Activated CD8-positive, alpha-beta memory T cell treated with anti-CD3 and anti-CD28 coated beads for 4 hours (primary cell): ENCODE data around the gene TULP4.

Experiments
- DNase-seq, 2 donors: peaks; one replicate each; pipeline ENCODE4 v3.0.0-alpha.2; 2020; ENCODE audit warnings: low read depth in 2 of 2

The TULP4 gene

GRCh38 chr6:158357570-158358216 lies 45.4 kb downstream of the TULP4 start:
- DNase-seq, result no peak

DNA sequence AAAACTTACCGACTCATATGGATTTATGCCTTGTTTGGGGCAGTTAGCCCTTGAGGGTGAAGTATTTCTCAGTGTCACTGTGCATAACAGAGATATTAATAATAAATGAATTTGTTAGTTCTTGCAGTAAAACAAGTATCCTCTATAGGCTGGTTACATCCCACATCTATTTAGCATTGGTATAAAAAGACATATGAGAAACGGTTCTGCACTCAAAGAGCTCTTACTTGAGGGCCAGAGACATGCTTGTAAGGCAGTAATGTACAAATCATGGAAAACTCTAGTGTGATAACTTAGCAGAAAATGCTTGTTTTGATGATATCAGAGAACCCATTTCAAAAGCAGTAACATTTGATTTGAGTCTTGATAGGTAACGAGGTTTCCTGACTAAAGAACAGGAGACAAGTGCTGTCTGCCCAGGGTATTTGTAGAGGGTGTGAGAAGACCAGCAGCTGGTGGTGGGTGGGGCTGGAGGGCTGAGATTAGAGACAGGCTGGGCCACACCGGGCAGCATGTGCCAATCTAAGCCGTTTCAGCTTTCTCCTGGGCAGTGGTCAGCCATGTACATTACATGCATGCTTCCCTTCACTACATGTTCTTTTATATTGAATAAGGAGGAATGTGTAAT lies 46.3 kb downstream of the TULP4 start:
- no peak for DNase-seq

- DNase-seq, result no peak
These were observed 48.8 kb downstream of the TULP4 start for GRCh38 chr6:158361068-158361467.

DNA sequence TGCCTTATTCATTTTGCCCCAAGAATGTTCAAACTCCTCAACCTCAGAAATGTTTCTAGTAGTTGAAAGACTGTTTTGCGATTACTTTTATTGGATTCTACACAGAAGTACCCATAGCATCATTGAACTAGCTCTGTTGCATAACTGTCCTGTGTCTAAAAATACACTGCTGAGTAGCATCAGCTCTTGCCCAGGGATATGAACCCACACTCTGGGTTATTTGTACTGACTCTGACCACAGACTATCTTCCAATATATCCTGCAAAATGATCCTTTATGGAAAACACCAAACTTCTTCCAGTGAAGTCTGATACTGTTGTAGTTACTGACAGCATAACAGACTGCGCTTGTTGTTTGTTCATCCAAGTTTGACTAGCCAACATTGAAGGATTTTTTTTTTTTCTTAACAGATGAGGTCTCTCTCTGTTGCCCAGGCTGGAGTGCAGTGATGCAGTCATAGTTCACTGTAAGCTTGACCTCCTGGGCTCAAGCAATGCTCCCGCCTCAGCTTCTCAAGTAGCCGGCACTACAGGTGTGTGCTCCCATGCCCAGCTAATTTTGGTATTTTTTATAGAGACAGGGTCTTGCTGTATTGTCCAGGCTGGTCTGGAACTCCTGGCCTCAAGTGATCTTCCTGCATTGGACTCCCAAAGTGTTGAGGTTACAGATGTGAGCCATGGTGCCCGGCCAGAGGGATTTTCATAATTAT lies 49.9 kb downstream of the TULP4 start:
- no peak for DNase-seq

DNA sequence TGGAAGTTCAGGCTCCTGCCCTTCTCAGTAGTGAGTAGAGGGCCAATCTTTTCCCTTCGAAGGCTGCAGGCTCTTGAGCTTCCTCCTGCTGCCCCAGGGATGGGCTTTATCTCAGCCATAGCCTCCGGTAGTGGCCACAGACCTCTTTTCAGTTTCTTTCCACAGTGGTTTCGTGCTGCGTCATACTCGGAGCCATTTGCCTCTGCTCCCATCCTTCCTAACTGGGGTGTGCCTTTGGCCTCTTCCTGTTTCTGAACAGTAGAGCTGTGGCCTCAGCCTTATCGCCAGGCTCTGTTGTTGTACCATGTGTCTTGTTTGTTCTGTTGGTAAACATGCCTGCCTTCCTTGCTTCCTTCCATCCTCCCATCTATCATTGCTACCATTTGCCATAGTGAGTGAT lies 54.1 kb downstream of the TULP4 start:
- no peak for DNase-seq

DNA sequence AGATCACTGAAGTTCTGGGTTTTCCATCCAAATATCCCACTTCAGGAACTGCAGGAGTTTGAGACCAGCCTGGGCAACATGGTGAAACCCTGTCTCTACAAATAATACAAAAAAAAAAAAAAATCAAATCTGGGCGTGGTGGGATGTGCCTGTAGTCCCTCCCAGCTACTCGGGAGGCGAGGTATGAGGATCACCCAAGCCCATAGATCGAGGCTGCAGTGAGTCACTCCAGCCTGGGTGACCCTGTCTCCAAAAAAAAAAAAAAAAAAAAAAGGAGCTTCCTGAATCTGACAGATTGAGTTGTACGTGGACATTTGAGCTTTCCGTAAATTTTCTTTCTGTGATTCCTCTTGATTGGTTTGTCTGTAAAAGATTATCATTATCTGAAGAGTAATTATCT lies 55.6 kb downstream of the TULP4 start:
- no peak for DNase-seq

- no peak for DNase-seq
These were observed 57.0 kb downstream of the TULP4 start for GRCh38 chr6:158369241-158369640.

GRCh38 chr6:158370805-158371204 lies 58.5 kb downstream of the TULP4 start:
- no peak for DNase-seq

DNA sequence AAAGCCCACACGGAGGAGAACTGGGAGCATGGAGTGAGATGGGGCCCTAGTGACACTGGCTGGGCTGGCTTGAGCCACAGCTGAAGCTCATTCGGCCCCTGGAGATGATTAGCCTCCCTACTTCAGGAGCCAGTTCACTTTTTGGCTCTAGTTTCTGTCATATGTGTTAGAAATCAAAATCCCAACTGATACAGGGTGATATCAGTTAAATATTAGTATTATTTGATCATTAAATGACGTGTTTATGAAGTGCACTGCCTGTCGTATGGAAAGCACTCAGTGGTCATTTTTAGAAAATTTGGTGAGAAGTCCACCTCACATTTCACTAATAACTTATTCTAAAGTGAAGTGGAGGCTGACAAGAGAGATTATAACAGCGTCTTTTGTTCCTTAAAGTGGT lies 59.0 kb downstream of the TULP4 start:
- no peak for DNase-seq

DNA sequence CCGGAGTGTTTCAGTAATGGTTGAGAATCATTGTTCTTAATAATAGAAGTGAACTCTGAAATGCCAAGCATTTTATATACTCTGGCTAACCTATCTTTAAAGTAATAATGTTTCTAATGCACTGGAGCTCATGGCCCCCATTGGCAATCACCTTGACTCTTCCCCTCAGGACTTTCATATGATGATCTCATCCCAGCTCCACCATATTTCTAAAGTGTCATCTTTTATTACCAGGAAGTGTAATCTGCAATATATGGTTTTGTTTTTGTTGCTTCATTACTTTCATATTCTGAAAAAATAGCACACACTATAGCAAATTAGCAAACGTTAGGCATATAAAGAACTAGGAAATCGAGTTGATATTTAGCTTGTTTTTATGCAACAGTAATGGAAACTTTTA lies 60.3 kb downstream of the TULP4 start:
- DNase-seq, result no peak

DNA sequence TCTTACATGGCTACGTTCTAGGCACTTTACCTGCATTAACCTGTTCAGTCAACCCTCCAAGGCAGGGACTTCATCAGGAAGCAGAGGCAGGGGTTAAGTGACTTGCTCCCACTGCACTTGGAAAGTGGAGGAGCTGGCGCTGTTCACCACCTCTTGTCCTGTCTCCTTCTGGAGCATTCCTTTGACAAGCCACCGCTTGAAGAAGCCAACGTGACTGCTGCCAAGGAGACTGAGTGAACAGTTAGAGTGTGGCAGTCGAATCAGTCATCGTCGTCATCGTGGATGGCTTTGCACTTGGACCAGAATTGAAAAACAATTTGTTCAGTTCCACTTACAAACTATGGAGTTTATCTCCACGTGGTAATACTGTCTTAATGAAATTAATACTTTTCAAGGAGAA lies 60.9 kb downstream of the TULP4 start:
- no peak for DNase-seq

DNA sequence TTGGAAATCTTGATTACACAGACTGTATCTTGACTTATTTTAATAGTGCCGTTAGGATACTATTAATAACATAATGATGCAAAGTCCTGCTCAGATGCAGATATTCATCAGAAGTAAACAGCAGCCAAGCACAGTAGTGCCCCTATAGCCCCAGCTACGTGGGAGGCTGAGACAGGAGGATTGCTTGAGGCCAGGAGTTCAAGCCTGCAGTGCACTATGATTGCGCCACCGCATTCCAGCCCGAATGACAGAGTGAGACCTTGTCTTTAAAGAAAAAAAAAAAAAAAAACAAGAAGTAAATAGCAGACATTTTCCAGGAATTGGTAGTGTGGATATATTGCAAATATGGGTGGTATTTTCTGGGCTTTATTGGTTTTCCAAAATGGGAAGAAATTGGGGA lies 61.8 kb downstream of the TULP4 start:
- no peak for DNase-seq

DNA sequence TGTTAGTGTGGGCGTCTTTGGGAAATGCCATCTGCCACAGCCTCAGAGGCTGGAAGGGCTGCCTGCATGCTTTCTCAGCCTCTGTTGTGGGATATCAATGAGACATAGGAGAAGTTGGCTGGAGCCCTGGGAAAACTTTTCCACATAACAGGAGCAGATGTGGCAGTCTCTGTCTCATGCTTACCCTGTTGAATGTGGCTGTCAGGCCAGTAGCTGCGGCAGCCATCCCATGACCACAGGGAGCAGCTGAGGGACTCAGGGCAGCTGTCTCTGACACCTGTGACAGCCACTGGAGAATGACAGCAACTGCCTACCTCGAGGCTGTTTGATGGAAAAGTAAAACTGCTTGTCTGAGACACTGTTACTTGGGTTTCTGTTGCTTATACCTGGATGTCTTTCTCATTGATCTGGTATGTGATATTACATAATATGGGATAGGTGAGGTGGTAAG lies 64.4 kb downstream of the TULP4 start:
- DNase-seq, result no peak

DNA sequence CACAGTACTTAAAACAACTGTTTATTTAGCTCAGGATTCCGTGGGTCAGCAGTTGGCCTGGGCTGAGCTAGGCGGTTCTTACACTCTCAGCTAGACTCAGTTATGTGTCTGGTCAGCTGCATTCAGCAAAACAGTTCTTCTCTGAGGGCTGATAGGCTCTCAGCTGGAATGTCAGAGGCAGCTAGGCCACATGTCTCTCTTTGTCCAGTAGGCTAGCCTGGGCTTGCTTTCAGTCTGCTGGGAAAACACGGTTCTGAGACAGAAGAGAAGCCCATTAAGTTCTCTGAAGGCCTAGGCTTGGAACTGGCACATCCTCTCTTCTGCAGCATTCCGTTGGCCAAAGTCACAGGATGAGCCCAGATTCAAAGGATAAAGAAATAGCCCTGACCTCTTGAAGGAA lies 65.6 kb downstream of the TULP4 start:
- DNase-seq, result no peak

GRCh38 chr6:158379336-158379735 lies 67.1 kb downstream of the TULP4 start:
- no peak for DNase-seq

DNA sequence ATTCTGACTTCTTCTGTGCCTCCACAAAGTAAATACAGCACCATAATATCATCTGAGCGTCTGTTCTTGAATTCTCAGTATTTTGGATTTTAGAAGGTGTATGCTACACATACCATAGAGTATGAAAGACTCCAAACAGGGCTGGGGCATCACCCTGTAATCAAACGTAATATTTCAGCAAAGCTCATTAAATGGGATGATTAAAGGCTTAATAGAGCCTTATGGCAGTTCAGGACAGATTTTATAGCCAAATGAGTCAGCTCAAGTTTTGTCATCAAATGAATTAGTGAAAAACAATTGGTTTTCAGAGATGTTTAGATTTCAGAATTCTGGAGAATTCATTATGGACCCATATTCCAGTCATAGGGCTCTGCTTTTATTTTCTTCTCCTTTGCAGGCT lies 68.9 kb downstream of the TULP4 start:
- DNase-seq, result no peak

- no peak for DNase-seq
These were observed 70.2 kb downstream of the TULP4 start for GRCh38 chr6:158382491-158382890.

GRCh38 chr6:158383057-158383456 lies 70.8 kb downstream of the TULP4 start:
- no peak for DNase-seq

- DNase-seq, result no peak
These were observed 71.3 kb downstream of the TULP4 start for GRCh38 chr6:158383542-158383941.

- DNase-seq, result no peak
These were observed 72.4 kb downstream of the TULP4 start for GRCh38 chr6:158384671-158385110.

DNA sequence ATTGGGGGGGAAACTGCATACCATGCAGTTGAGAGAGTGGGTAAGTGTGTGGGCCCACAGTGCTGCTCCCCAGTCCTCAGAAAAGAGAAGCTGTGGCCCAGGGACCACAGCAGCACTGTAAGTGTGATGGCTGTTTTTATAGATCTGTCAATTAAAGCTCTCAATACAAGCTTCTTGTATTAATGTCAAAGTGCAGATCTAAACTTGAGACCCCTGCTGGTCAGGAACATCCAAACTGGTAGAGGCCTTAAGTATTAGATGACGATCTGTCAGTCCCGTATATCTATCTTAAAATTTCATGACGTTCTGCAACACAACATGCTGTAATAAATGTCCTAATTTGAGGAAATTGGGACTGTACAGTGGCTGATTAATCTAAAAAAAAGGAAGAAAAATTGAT lies 74.8 kb downstream of the TULP4 start:
- no peak for DNase-seq

- no peak for DNase-seq
These were observed 75.3 kb downstream of the TULP4 start for GRCh38 chr6:158387578-158387977.

DNA sequence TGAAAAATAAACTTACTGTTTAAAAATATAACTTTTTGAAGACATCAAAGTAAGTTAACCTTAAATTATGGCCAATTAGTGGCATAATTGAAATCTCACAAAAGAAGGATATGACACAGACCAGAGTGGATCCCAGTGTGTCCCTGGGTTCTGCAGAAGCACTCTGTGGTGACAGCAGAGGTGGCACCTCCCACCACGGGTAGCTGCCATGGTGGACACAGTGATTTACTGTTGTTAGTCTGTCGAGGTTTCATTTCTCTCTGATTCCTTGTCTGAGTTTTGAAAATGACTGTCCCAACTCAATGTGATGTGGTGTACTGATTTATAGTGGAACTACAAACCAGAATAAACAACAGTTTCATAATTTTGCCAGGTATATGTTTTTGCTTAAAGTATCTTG lies 76.5 kb downstream of the TULP4 start:
- no peak for DNase-seq
